Measurements from ENCODE around the gene RIMS4.

GRCh38 chr20:44742304-44743079 lies 67.9 kb downstream of the RIMS4 start:
- TF ChIP-seq POLR2A (IDR thresholded peaks at IDR 0.05; ENCODE audit: low read length) (no peak), GATA1 (IDR thresholded peaks at IDR 0.05; ENCODE audit: low read depth, low read length) (no peak)
